Measurements from ENCODE around the gene RNF34.

The RNF34 gene

GRCh38 chr12:121364683-121365121, 35.2 kb upstream of the RNF34 start:
- H3K9me3 ChIP-seq (replicated peaks in 1 of 2; ENCODE audit: control insufficient read depth in 2 of 2, insufficient read depth in 1 of 2, low read depth in 1 of 2, low read length in 2 of 2), result no peaks in the 10 kb centered on the region
- no peak overlapping the region for H3K4me3 ChIP-seq (ENCODE audit: low read length in 2 of 2)
- H3K14ac ChIP-seq (ENCODE audit: low read length), result no peak overlapping the region
- no peak overlapping the region for H4K91ac ChIP-seq (ENCODE audit: low read depth, low read length, poor library complexity)
- no peak overlapping the region for H2BK5ac ChIP-seq (ENCODE audit: low read length)
- H3K27me3 ChIP-seq (ENCODE audit: control insufficient read depth in 3 of 3, insufficient read depth in 3 of 3, low read depth in 1 of 3, low read length in 3 of 3), result no peaks in the 10 kb centered on the region
- H3K4me1 ChIP-seq (ENCODE audit: control insufficient read depth in 2 of 2, insufficient read depth in 1 of 2, low read depth in 1 of 2, low read length in 2 of 2), result peaks cover 0 to 2% of the 10 kb centered on the region in 2 donors
- no peak overlapping the region for H3K23ac ChIP-seq (ENCODE audit: low read depth, low read length, poor library complexity)
- no peak overlapping the region for H2BK120ac ChIP-seq (ENCODE audit: low read depth, low read length)
- no peaks in the 10 kb centered on the region for H3K79me1 ChIP-seq (ENCODE audit: low read depth, low read length)
- H2BK15ac ChIP-seq (ENCODE audit: low read length), result no peak overlapping the region
- no peak overlapping the region for H2AFZ ChIP-seq (ENCODE audit: low read length)
- no peak overlapping the region for H4K8ac ChIP-seq (ENCODE audit: low read depth, low read length)
- no peak overlapping the region for H3K18ac ChIP-seq (ENCODE audit: low read length)
- H3K4me2 ChIP-seq (ENCODE audit: insufficient read depth, low read length, poor library complexity, severe bottlenecking), result no peak overlapping the region
- DNase-seq (ENCODE audit: low spot score), result no peak
- no peak overlapping the region for H2AK5ac ChIP-seq (ENCODE audit: low read depth, low read length)
- no peak overlapping the region for H3K4ac ChIP-seq (ENCODE audit: low read length)
- WGBS, 2 donors (ENCODE audit: extremely low coverage in 2 of 2, insufficient read length in 2 of 2, insufficient replicate concordance in 1 of 2), result 100% methylated on average over 3 of the region's 5 CpGs; no CpG with 5 or more reads in 1 of the 2 donors
- H3K36me3 ChIP-seq (replicated peaks in 1 of 2; ENCODE audit: control insufficient read depth in 2 of 2, insufficient read depth in 2 of 2, low read length in 2 of 2), result no peaks in the 10 kb centered on the region
- no peak overlapping the region for H2BK12ac ChIP-seq (ENCODE audit: low read length)
- H3K9ac ChIP-seq (ENCODE audit: low read depth, low read length, poor library complexity), result no peak overlapping the region
- no peak overlapping the region for H3K27ac ChIP-seq (replicated peaks; ENCODE audit: low read length)

- Histone ChIP-seq H3K4me1 (ENCODE audit: control insufficient read depth in 2 of 2, insufficient read depth in 1 of 2, low read depth in 1 of 2, low read length in 2 of 2) (peaks cover 0 to 2% of the 10 kb centered on the region in 2 donors), H3K18ac (ENCODE audit: low read length) (no peak overlapping the region), H3K27ac (replicated peaks; ENCODE audit: low read length) (no peak overlapping the region), H3K27me3 (ENCODE audit: control insufficient read depth in 3 of 3, insufficient read depth in 3 of 3, low read depth in 1 of 3, low read length in 3 of 3) (no peaks in the 10 kb centered on the region), H3K36me3 (replicated peaks in 1 of 2; ENCODE audit: control insufficient read depth in 2 of 2, insufficient read depth in 2 of 2, low read length in 2 of 2) (no peaks in the 10 kb centered on the region), H2BK15ac (ENCODE audit: low read length) (no peak overlapping the region), H3K4me3 (ENCODE audit: low read length in 2 of 2) (no peak overlapping the region), H3K9me3 (replicated peaks in 1 of 2; ENCODE audit: control insufficient read depth in 2 of 2, insufficient read depth in 1 of 2, low read depth in 1 of 2, low read length in 2 of 2) (no peaks in the 10 kb centered on the region), H4K8ac (ENCODE audit: low read depth, low read length) (no peak overlapping the region), H2BK120ac (ENCODE audit: low read depth, low read length) (no peak overlapping the region), H2BK5ac (ENCODE audit: low read length) (no peak overlapping the region), H2AK5ac (ENCODE audit: low read depth, low read length) (no peak overlapping the region), H3K23ac (ENCODE audit: low read depth, low read length, poor library complexity) (no peak overlapping the region), H2BK12ac (ENCODE audit: low read length) (no peak overlapping the region), H2AFZ (ENCODE audit: low read length) (peak overlapping the region; percentile 49), H4K91ac (ENCODE audit: low read depth, low read length, poor library complexity) (no peak overlapping the region), H3K14ac (ENCODE audit: low read length) (no peak overlapping the region), H3K9ac (ENCODE audit: low read depth, low read length, poor library complexity) (no peak overlapping the region), H3K79me1 (ENCODE audit: low read depth, low read length) (no peaks in the 10 kb centered on the region), H3K4ac (ENCODE audit: low read length) (no peak overlapping the region), H3K4me2 (ENCODE audit: insufficient read depth, low read length, poor library complexity, severe bottlenecking) (no peak overlapping the region)
- no CpG with 5 or more reads among the region's 5 CpGs for WGBS, 2 donors (ENCODE audit: extremely low coverage in 2 of 2, insufficient read length in 2 of 2, insufficient replicate concordance in 1 of 2)
- DNase-seq (ENCODE audit: low spot score), result no peak
Observed at GRCh38 chr12:121365416-121366062, 34.4 kb upstream of the RNF34 start.

- Histone ChIP-seq H2BK12ac (ENCODE audit: low read length) (no peak overlapping the region), H3K79me1 (ENCODE audit: low read depth, low read length) (no peaks in the 10 kb centered on the region), H4K8ac (ENCODE audit: low read depth, low read length) (no peak overlapping the region), H4K91ac (ENCODE audit: low read depth, low read length, poor library complexity) (no peak overlapping the region), H2BK120ac (ENCODE audit: low read depth, low read length) (no peak overlapping the region), H3K27ac (replicated peaks; ENCODE audit: low read length) (no peak overlapping the region), H3K4me3 (ENCODE audit: low read length in 2 of 2) (no peak overlapping the region), H3K18ac (ENCODE audit: low read length) (no peak overlapping the region), H3K14ac (ENCODE audit: low read length) (no peak overlapping the region), H2BK5ac (ENCODE audit: low read length) (no peak overlapping the region), H3K27me3 (ENCODE audit: control insufficient read depth in 3 of 3, insufficient read depth in 3 of 3, low read depth in 1 of 3, low read length in 3 of 3) (no peaks in the 10 kb centered on the region), H3K4me2 (ENCODE audit: insufficient read depth, low read length, poor library complexity, severe bottlenecking) (no peak overlapping the region), H2AFZ (ENCODE audit: low read length) (peak overlapping the region; percentile 49), H3K4me1 (ENCODE audit: control insufficient read depth in 2 of 2, insufficient read depth in 1 of 2, low read depth in 1 of 2, low read length in 2 of 2) (peaks cover 0 to 2% of the 10 kb centered on the region in 2 donors), H3K23ac (ENCODE audit: low read depth, low read length, poor library complexity) (no peak overlapping the region), H3K9ac (ENCODE audit: low read depth, low read length, poor library complexity) (no peak overlapping the region), H2AK5ac (ENCODE audit: low read depth, low read length) (no peak overlapping the region), H3K4ac (ENCODE audit: low read length) (no peak overlapping the region), H3K9me3 (replicated peaks in 1 of 2; ENCODE audit: control insufficient read depth in 2 of 2, insufficient read depth in 1 of 2, low read depth in 1 of 2, low read length in 2 of 2) (no peaks in the 10 kb centered on the region), H2BK15ac (ENCODE audit: low read length) (no peak overlapping the region), H3K36me3 (replicated peaks in 1 of 2; ENCODE audit: control insufficient read depth in 2 of 2, insufficient read depth in 2 of 2, low read length in 2 of 2) (no peaks in the 10 kb centered on the region)
- no CpG with 5 or more reads among the region's 4 CpGs for WGBS, 2 donors (ENCODE audit: extremely low coverage in 2 of 2, insufficient read length in 2 of 2, insufficient replicate concordance in 1 of 2)
- no peak for DNase-seq (ENCODE audit: low spot score)
Observed at GRCh38 chr12:121366063-121366459, 33.9 kb upstream of the RNF34 start.

- Histone ChIP-seq H2BK120ac (ENCODE audit: low read depth, low read length) (no peak overlapping the region), H3K9me3 (replicated peaks in 1 of 2; ENCODE audit: control insufficient read depth in 2 of 2, insufficient read depth in 1 of 2, low read depth in 1 of 2, low read length in 2 of 2) (no peaks in the 10 kb centered on the region), H2BK5ac (ENCODE audit: low read length) (no peak overlapping the region), H3K23ac (ENCODE audit: low read depth, low read length, poor library complexity) (no peak overlapping the region), H2BK12ac (ENCODE audit: low read length) (no peak overlapping the region), H3K79me1 (ENCODE audit: low read depth, low read length) (no peaks in the 10 kb centered on the region), H3K4me3 (ENCODE audit: low read length in 2 of 2) (no peak overlapping the region), H3K36me3 (replicated peaks in 1 of 2; ENCODE audit: control insufficient read depth in 2 of 2, insufficient read depth in 2 of 2, low read length in 2 of 2) (no peaks in the 10 kb centered on the region), H3K9ac (ENCODE audit: low read depth, low read length, poor library complexity) (no peak overlapping the region), H3K27me3 (ENCODE audit: control insufficient read depth in 3 of 3, insufficient read depth in 3 of 3, low read depth in 1 of 3, low read length in 3 of 3) (no peaks in the 10 kb centered on the region), H2AFZ (ENCODE audit: low read length) (no peak overlapping the region), H3K4ac (ENCODE audit: low read length) (no peak overlapping the region), H3K18ac (ENCODE audit: low read length) (no peak overlapping the region), H2AK5ac (ENCODE audit: low read depth, low read length) (no peak overlapping the region), H2BK15ac (ENCODE audit: low read length) (no peak overlapping the region), H4K91ac (ENCODE audit: low read depth, low read length, poor library complexity) (no peak overlapping the region), H3K14ac (ENCODE audit: low read length) (no peak overlapping the region), H4K8ac (ENCODE audit: low read depth, low read length) (no peak overlapping the region), H3K4me2 (ENCODE audit: insufficient read depth, low read length, poor library complexity, severe bottlenecking) (no peak overlapping the region), H3K27ac (replicated peaks; ENCODE audit: low read length) (no peak overlapping the region), H3K4me1 (ENCODE audit: control insufficient read depth in 2 of 2, insufficient read depth in 1 of 2, low read depth in 1 of 2, low read length in 2 of 2) (no peaks in the 10 kb centered on the region)
- no peak for DNase-seq (ENCODE audit: low spot score)
- no CpG with 5 or more reads among the region's 6 CpGs for WGBS, 2 donors (ENCODE audit: extremely low coverage in 2 of 2, insufficient read length in 2 of 2, insufficient replicate concordance in 1 of 2)
Observed at GRCh38 chr12:121371404-121371803, 28.5 kb upstream of the RNF34 start.

All from neuronal stem cell (in vitro differentiated cells).